ENCODE data around the gene AQP11. TPM values are rescaled to one million over a fixed set of nuclear protein-coding genes. Genes with fewer than 3 reads are reported as not detected.

The AQP11 gene
- total RNA-seq, 1 experiment from 2014 or later = 1.5 TPM

Other genes starting within 250 kb of the AQP11 start
- 28.7 and 31.2 TPM in 2 replicates for gene PAK1, start 115.9 kb upstream of the AQP11 start, total RNA-seq (2014; rRNA removed; shearing (Covaris generic))
- gene CLNS1A, start 47.8 kb downstream of the AQP11 start, total RNA-seq (2014; rRNA removed; shearing (Covaris generic)) = 279 and 290 TPM in 2 replicates
- 48.6 and 56.1 TPM in 2 replicates for gene RSF1, start 230.8 kb downstream of the AQP11 start, total RNA-seq (2014; rRNA removed; shearing (Covaris generic))
- 29.9 and 40.3 TPM in 2 replicates for gene AAMDC, start 231.2 kb downstream of the AQP11 start, total RNA-seq (2014; rRNA removed; shearing (Covaris generic))

Data from SJCRH30 (cell line).